DND-41 (cell line): Measurements from ENCODE around the gene DGAT2L6.

ENCODE experiments used
- ATAC-seq: fragments of 200-7000 bp; cut with Tn5 transposase; 3 replicates; pipeline ENCODE4 v1.9.1; 2021; ENCODE audit warnings: low read depth; ENCODE audit not compliant: insufficient read depth
- DNase-seq: peaks from one replicate; pipeline ENCODE4 v3.0.0-alpha.2; 2020
- H2AFZ ChIP-seq: 2 replicates; pipeline ENCODE4 v1.6.0; 2012; ENCODE audit warnings: low read depth, low read length
- H3K27ac ChIP-seq: 2 replicates; pipeline ENCODE4 v1.5.1; 2012; ENCODE audit warnings: low read length, inconsistent platforms
- H3K27me3 ChIP-seq: fragments of 200-600 bp; sonication (generic); 2 replicates; pipeline ENCODE4 v1.6.0; 2012; ENCODE audit warnings: low read length, mild to moderate bottlenecking, inconsistent platforms; ENCODE audit not compliant: insufficient read depth, poor library complexity
- H3K36me3 ChIP-seq: 2 replicates; pipeline ENCODE4 v1.5.1; 2012; ENCODE audit warnings: low read length, inconsistent platforms; ENCODE audit not compliant: insufficient read depth
- H3K4me1 ChIP-seq: 2 replicates; pipeline ENCODE4 v1.5.1; 2012; ENCODE audit warnings: mild to moderate bottlenecking, low read length; ENCODE audit not compliant: insufficient read depth
- H3K4me2 ChIP-seq: 2 replicates; pipeline ENCODE4 v1.6.0; 2012; ENCODE audit warnings: mild to moderate bottlenecking, moderate library complexity, low read length, inconsistent platforms; ENCODE audit not compliant: insufficient read depth
- H3K4me3 ChIP-seq, 2 experiments: fragments of 200-600 bp in 1 of 2; shearing (Covaris generic) in 1 of 2; 2 replicates each; pipeline ENCODE4 v1.5.1; 2012 to 2016; ENCODE audit warnings: inconsistent platforms in 2 of 2, low read length in 2 of 2, mild to moderate bottlenecking in 2 of 2, low read depth in 1 of 2, moderate library complexity in 1 of 2
- H3K79me2 ChIP-seq: 2 replicates; pipeline ENCODE4 v1.6.0; 2012; ENCODE audit warnings: low read length, inconsistent platforms; ENCODE audit not compliant: insufficient read depth
- H3K9ac ChIP-seq: 2 replicates; pipeline ENCODE4 v1.6.0; 2012; ENCODE audit warnings: low read depth, mild to moderate bottlenecking, inconsistent platforms, low read length, moderate library complexity
- H3K9me3 ChIP-seq: 2 replicates; pipeline ENCODE4 v1.5.1; 2012; ENCODE audit warnings: low read length, moderate library complexity, mild to moderate bottlenecking, inconsistent platforms; ENCODE audit not compliant: insufficient read depth, severe bottlenecking
- H4K20me1 ChIP-seq: 2 replicates; pipeline ENCODE4 v1.6.0; 2012; ENCODE audit warnings: low read length; ENCODE audit not compliant: insufficient read depth
- CTCF ChIP-seq: IDR thresholded peaks from 2 replicates; pipeline ENCODE4 v1.5.1; 2012; ENCODE audit warnings: borderline replicate concordance, low read length, moderate library complexity, mild to moderate bottlenecking; ENCODE audit not compliant: poor library complexity, severe bottlenecking; ENCODE audit errors: extremely low read depth
- EZH2 ChIP-seq: IDR thresholded peaks from 3 replicates; pipeline ENCODE4 v1.6.1; 2012; ENCODE audit warnings: borderline replicate concordance, low read depth, mild to moderate bottlenecking, moderate library complexity, low read length, inconsistent platforms; ENCODE audit not compliant: severe bottlenecking

Gene DGAT2L6

GRCh38 chrX:70176938-70177533, at the start of gene DGAT2L6:
TSS of gene DGAT2L6 (plus strand) at chrX:70177483. CDS start at chrX:70177583, 100 bp downstream.
- no peak for TF ChIP-seq EZH2
- TF ChIP-seq CTCF, result no peak
- no peaks in the 10 kb centered on the region for H3K4me1 ChIP-seq
- H3K9me3 ChIP-seq, result no peaks in the 10 kb centered on the region
- DNase-seq (no peak), ATAC-seq (no peak)
- no peaks in the 10 kb centered on the region for H3K27me3 ChIP-seq
- H3K36me3 ChIP-seq, result no peaks in the 10 kb centered on the region
- no peaks in the 10 kb centered on the region for H3K79me2 ChIP-seq
- no peak within 1 kb of the TSS for H3K27ac ChIP-seq
- no peak within 1 kb of the TSS for H3K4me2 ChIP-seq
- H2AFZ ChIP-seq, result no peak within 1 kb of the TSS
- no peak within 1 kb of the TSS for H3K9ac ChIP-seq
- no peak within 1 kb of the TSS for H3K4me3 ChIP-seq
- H4K20me1 ChIP-seq, result no peaks in the 10 kb centered on the region

- Histone ChIP-seq H3K4me1 (peaks cover 11% of the 10 kb centered on the region), H3K27me3 (no peaks in the 10 kb centered on the region), H3K27ac (no peak overlapping the region), H3K36me3 (no peaks in the 10 kb centered on the region), H3K9me3 (no peaks in the 10 kb centered on the region), H4K20me1 (no peaks in the 10 kb centered on the region), H3K4me3 (no peak overlapping the region), H3K9ac (no peak overlapping the region), H3K4me2 (no peak overlapping the region), H2AFZ (no peak overlapping the region), H3K79me2 (no peaks in the 10 kb centered on the region)
- no peak for TF ChIP-seq EZH2
- no peak for TF ChIP-seq CTCF
- ATAC-seq, result no peak
- no peak for DNase-seq
These were observed 49.2 kb upstream of the DGAT2L6 start for GRCh38 chrX:70128071-70128470.

GRCh38 chrX:70129816-70130215, 47.5 kb upstream of the DGAT2L6 start:
- H3K27ac ChIP-seq, result no peak overlapping the region
- no peak for TF ChIP-seq EZH2

GRCh38 chrX:70132224-70132623, 45.1 kb upstream of the DGAT2L6 start:
- no peaks in the 10 kb centered on the region for H3K9me3 ChIP-seq
- peak overlapping the region; percentile 82; the same call in 1 of the 2 replicates for H3K9ac ChIP-seq
- peaks cover 16% of the 10 kb centered on the region for H3K36me3 ChIP-seq
- H3K27ac ChIP-seq, result no peak overlapping the region; the same call in 1 of the 2 replicates
- H3K4me3 ChIP-seq, result peak overlapping the region in 1 of 2 experiments; percentile 89; a peak in 1 of 4 replicates
- ATAC-seq (no peak), DNase-seq (no peak)
- H3K4me2 ChIP-seq, result peak overlapping the region; percentile 62
- TF ChIP-seq EZH2 (no peak), CTCF (peak; percentile 37)
- H3K79me2 ChIP-seq, result peaks cover 26% of the 10 kb centered on the region
- peak overlapping the region; percentile 76 for H2AFZ ChIP-seq
- H3K27me3 ChIP-seq, result no peaks in the 10 kb centered on the region
- no peaks in the 10 kb centered on the region for H4K20me1 ChIP-seq
- H3K4me1 ChIP-seq, result peaks cover 29% of the 10 kb centered on the region

More at GRCh38 chrX:70129816-70130215, 47.5 kb upstream of the DGAT2L6 start:
- Histone ChIP-seq H3K9ac (no peak overlapping the region), H3K9me3 (no peaks in the 10 kb centered on the region), H3K4me1 (peaks cover 17% of the 10 kb centered on the region), H4K20me1 (no peaks in the 10 kb centered on the region), H3K27me3 (no peaks in the 10 kb centered on the region), H3K4me2 (no peak overlapping the region), H3K4me3 (no peak overlapping the region), H3K79me2 (peaks cover 11% of the 10 kb centered on the region), H3K36me3 (peaks cover 3% of the 10 kb centered on the region; the same call in 1 of the 2 replicates), H2AFZ (no peak overlapping the region)
- DNase-seq (no peak), ATAC-seq (no peak)
